CD4-positive, alpha-beta memory T cell (primary cell): ENCODE results near the gene UIMC1. TPM values are rescaled to one million over a fixed set of nuclear protein-coding genes. Genes with fewer than 3 reads are reported as not detected.
A peak's percentile ranks its signal among the peaks of the same experiment; 100 is the strongest.

ENCODE experiments used
- CTCF ChIA-PET: fragments of 350-600 bp; sonication (Branson Sonifier 250); formaldehyde crosslinking; loops from one replicate; lab custom pipeline; 2021; ENCODE audit warnings: inconsistent platforms; ENCODE audit not compliant: partially characterized antibody; lab: Charles Lee
- POLR2A ChIA-PET: fragments of 350-600 bp; sonication (Branson Sonifier 250); formaldehyde crosslinking; loops from one replicate; lab custom pipeline; 2021; ENCODE audit not compliant: partially characterized antibody; lab: Charles Lee
- DNase-seq, 5 donors: peaks; one replicate each; pipeline versions ENCODE4 v3.0.0 to v3.0.0-alpha.2; 2020 to 2022; ENCODE audit warnings: mixed read lengths in 1 of 5
- H3K27ac ChIP-seq: one replicate; pipeline ENCODE4 v1.7.0; 2013; ENCODE audit warnings: low read depth, low read length
- H3K27me3 ChIP-seq: 2 replicates; pipeline ENCODE4 v1.7.0; 2013; ENCODE audit warnings: mild to moderate bottlenecking, low read length, moderate library complexity; ENCODE audit not compliant: insufficient read depth
- H3K36me3 ChIP-seq: 2 replicates; pipeline ENCODE4 v1.7.0; 2013; ENCODE audit warnings: mild to moderate bottlenecking, low read length, moderate library complexity; ENCODE audit not compliant: insufficient read depth
- H3K4me1 ChIP-seq: 2 replicates; pipeline ENCODE4 v1.7.0; 2013; ENCODE audit warnings: mild to moderate bottlenecking, low read length, moderate library complexity; ENCODE audit not compliant: insufficient read depth
- H3K4me3 ChIP-seq, 2 donors: one replicate each; pipeline ENCODE4 v1.7.0; 2013; ENCODE audit warnings: low read length in 2 of 2, mild to moderate bottlenecking in 1 of 2
- H3K9me3 ChIP-seq, 2 donors: one replicate each; pipeline ENCODE4 v1.7.0; 2013; ENCODE audit warnings: low read length in 2 of 2, control low read depth in 1 of 2; ENCODE audit not compliant: control insufficient read depth in 1 of 2
- H3K27ac Mint-ChIP-seq, 7 donors: one replicate each; pipeline ENCODE4 v1.8.0; 2020 to 2021; ENCODE audit warnings: mixed read lengths in 7 of 7, mild to moderate bottlenecking in 6 of 7, inconsistent platforms in 3 of 7, moderate library complexity in 3 of 7
- H3K27me3 Mint-ChIP-seq, 2 donors: one replicate each; pipeline ENCODE4 v1.8.0; 2020 to 2021; ENCODE audit warnings: mixed read lengths in 2 of 2
- H3K36me3 Mint-ChIP-seq, 2 donors: one replicate each; pipeline ENCODE4 v1.8.0; 2020 to 2021; ENCODE audit warnings: mixed read lengths in 2 of 2, inconsistent platforms in 1 of 2, mild to moderate bottlenecking in 1 of 2
- H3K4me1 Mint-ChIP-seq, 4 donors: one replicate each; pipeline ENCODE4 v1.8.0; 2020 to 2021; ENCODE audit warnings: mixed read lengths in 4 of 4, mild to moderate bottlenecking in 1 of 4
- H3K4me3 Mint-ChIP-seq, 8 donors: one replicate each; pipeline ENCODE4 v1.8.0; 2020 to 2021; ENCODE audit warnings: mixed read lengths in 8 of 8, mild to moderate bottlenecking in 7 of 8, moderate library complexity in 6 of 8, inconsistent platforms in 3 of 8
- H3K9me3 Mint-ChIP-seq, 8 donors: one replicate each; pipeline ENCODE4 v1.8.0; 2020 to 2021; ENCODE audit warnings: mixed read lengths in 8 of 8, mild to moderate bottlenecking in 5 of 8, inconsistent platforms in 3 of 8, moderate library complexity in 1 of 8
- intact Hi-C: fragments of 100-400 bp; cut with micrococcal nuclease; formaldehyde crosslinking; loops from one replicate; pipeline ENCODE4 v1.15.1; 2023
- polyA plus RNA-seq, 2 donors: library from polyadenylated mRNA; unstranded; fragments of 300-500 nt; fragmentation: Illumina TruSeq; gene quantifications; one replicate each; pipeline ENCODE4 v1.2.3, GENCODE V29; 2021
- total RNA-seq, 2 experiments: library from RNA; stranded (reverse); gene quantifications; one replicate each; pipeline ENCODE4 v1.2.3, GENCODE V29; 2021

UIMC1 gene
- total and polyA plus RNA-seq, 4 experiments from 2014 or later = 16.7 to 61.7 (median 41.2) TPM

DNA sequence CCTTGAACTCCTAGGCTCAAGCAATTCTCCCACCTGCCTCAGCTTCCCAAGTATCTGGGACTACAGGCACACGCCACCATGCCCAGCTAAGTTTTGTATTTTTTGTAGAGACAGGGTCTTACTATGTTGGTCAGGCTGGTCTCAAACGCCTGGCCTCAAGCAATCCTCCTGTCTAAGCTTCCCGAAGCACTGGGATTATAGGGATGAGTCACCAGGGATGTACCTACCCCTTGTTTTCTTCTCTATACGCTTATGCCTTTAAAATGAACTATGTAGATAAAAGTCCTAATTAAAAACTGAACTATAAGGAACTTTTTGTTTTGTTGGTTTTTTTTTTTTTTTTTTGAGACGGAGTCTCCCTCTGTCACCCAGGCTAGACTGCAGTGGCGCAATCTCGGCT is 25.8 kb downstream of the UIMC1 start:
- peaks cover 22% of the 10 kb centered on the region for H3K36me3 ChIP-seq
- H3K9me3 ChIP-seq = no peaks in the 10 kb centered on the region
- H3K4me1 ChIP-seq = peaks cover 9% of the 10 kb centered on the region
- no peak overlapping the region for H3K27ac ChIP-seq
- no peak for DNase-seq
- peaks cover 0 to 2% (median 0%) of the 10 kb centered on the region in 8 donors for H3K9me3 Mint-ChIP-seq
- H3K36me3 Mint-ChIP-seq = peaks cover 18 to 32% of the 10 kb centered on the region in 2 donors
- peaks cover 10 to 16% (median 12%) of the 10 kb centered on the region in 4 donors for H3K4me1 Mint-ChIP-seq
- intact Hi-C loops = no loop called here
- H3K4me3 Mint-ChIP-seq = no peak overlapping the region
- peak overlapping the region in 1 of 7 donors; percentile 53 for H3K27ac Mint-ChIP-seq
- ChIA-PET CTCF (interaction anchor here (0.6 kb wide), 1 partner anchor 46 kb away, joined by 3 read pairs; no protein-coding TSS in a partner anchor), POLR2A (no interaction called here)
- H3K27me3 ChIP-seq = no peaks in the 10 kb centered on the region
- H3K27me3 Mint-ChIP-seq = no peaks in the 10 kb centered on the region
- no peak overlapping the region for H3K4me3 ChIP-seq

DNA sequence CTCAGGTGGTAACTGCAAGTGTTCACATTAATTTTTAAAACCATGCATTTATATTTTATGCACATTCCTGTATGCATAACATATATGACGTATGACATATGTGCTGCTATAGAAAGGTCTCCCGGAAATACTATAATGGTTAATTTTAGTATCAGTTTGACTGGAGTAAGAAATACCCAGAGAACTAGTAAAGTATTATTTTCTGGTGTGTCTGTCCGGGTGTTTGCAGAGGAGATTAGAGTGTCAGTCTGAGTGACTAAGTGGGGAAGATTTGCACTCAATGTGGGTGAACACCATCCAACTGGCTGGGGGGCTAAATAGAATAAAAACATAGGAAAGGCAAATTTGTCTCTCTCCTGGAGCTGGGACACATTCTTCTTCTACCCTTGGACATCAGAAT is 26.9 kb downstream of the UIMC1 start:
- POLR2A ChIA-PET = no interaction called here
- peaks cover 23 to 41% of the 10 kb centered on the region in 2 donors for H3K36me3 Mint-ChIP-seq
- CTCF ChIA-PET = no interaction called here

DNA sequence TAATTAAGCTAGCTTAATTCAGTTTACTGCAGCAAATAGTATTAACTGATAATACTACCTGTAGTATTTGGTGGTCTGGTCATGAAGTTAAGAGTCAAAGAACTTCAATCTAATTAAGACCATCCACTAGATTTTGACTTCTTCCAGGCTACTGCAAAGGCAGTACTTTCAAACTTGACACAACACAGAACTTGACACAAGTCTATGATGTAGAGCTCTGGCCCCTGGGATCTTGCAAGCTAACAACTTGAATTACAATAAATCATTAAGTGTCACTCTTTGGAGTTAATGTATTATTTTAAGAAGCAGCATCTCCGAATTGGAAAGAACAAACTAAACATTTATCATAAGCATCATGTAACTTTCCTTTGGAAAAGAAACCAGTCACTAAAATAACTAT is 40.9 kb downstream of the UIMC1 start:
- Histone ChIP-seq H3K4me3 (no peak overlapping the region), H3K27me3 (no peaks in the 10 kb centered on the region), H3K36me3 (peaks cover 28% of the 10 kb centered on the region), H3K9me3 (no peaks in the 10 kb centered on the region), H3K27ac (no peak overlapping the region), H3K4me1 (no peaks in the 10 kb centered on the region)
- Mint-ChIP-seq H3K4me1 (peaks cover 0 to 5% (median 3%) of the 10 kb centered on the region in 4 donors), H3K9me3 (no peaks in the 10 kb centered on the region), H3K27me3 (no peaks in the 10 kb centered on the region), H3K36me3 (peaks cover 21 to 38% of the 10 kb centered on the region in 2 donors), H3K27ac (peak overlapping the region in 1 of 7 donors; percentile 68), H3K4me3 (no peak overlapping the region)
- intact Hi-C loops = no loop called here
- DNase-seq = no peak
- POLR2A ChIA-PET = no interaction called here
- CTCF ChIA-PET = interaction anchor here (1.1 to 1.2 kb wide), 2 partner anchors 40 to 305 kb away, joined by 4 to 6 read pairs; no protein-coding TSS in a partner anchor

More for the DNA sequence above, 26.9 kb downstream of the UIMC1 start:
- intact Hi-C loops = no loop called here
- Histone ChIP-seq H3K36me3 (peaks cover 24% of the 10 kb centered on the region), H3K27ac (no peak overlapping the region), H3K27me3 (no peaks in the 10 kb centered on the region), H3K4me1 (no peaks in the 10 kb centered on the region), H3K9me3 (no peaks in the 10 kb centered on the region), H3K4me3 (no peak overlapping the region)
- peaks cover 0 to 2% (median 0%) of the 10 kb centered on the region in 8 donors for H3K9me3 Mint-ChIP-seq
- H3K27ac Mint-ChIP-seq = peak overlapping the region in 1 of 7 donors; percentile 61
- peaks cover 5 to 11% (median 8%) of the 10 kb centered on the region in 4 donors for H3K4me1 Mint-ChIP-seq
- no peak overlapping the region for H3K4me3 Mint-ChIP-seq
- no peak for DNase-seq
- no peaks in the 10 kb centered on the region for H3K27me3 Mint-ChIP-seq

- Histone ChIP-seq H3K9me3 (no peaks in the 10 kb centered on the region), H3K27ac (no peak overlapping the region), H3K27me3 (no peaks in the 10 kb centered on the region), H3K36me3 (peaks cover 14% of the 10 kb centered on the region), H3K4me3 (no peak overlapping the region), H3K4me1 (no peaks in the 10 kb centered on the region)
- Mint-ChIP-seq H3K27ac (no peak overlapping the region), H3K27me3 (no peaks in the 10 kb centered on the region), H3K4me1 (peaks cover 5 to 6% (median 6%) of the 10 kb centered on the region in 4 donors), H3K4me3 (no peak overlapping the region), H3K36me3 (peaks cover 24 to 33% of the 10 kb centered on the region in 2 donors), H3K9me3 (no peaks in the 10 kb centered on the region)
- POLR2A ChIA-PET = no interaction called here
- DNase-seq = peak in 4 of 5 donors; percentile 24 to 38 (median 31)
- CTCF ChIA-PET = interaction anchor here (0.6 to 4.7 kb wide), 3 partner anchors 238 to 386 kb away, joined by 3 to 41 read pairs (median 4); no protein-coding TSS in a partner anchor
- intact Hi-C loops = loop anchor here (2.0 kb wide), 1 partner anchor 298 kb away; no protein-coding TSS in a partner anchor
Observed at GRCh38 chr5:176959051-176959450, 47.5 kb downstream of the UIMC1 start.

DNA sequence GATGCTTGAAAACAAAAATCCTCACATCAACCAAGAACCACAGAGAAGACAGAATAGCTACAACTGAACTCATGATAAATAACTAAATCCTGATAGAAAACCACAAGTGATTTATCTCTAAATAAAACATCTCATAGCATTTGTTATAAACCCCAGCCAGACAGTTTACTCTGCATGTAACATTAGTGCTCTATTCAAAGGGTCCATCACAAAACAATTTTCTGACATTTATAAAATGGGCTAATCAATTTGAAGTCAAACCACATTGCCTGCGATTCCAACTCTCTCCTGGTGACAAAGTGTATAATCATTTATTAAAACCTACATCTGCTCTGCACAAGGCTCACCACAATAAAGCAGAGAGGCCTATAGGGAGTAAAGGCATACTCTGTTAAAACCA is 49.8 kb downstream of the UIMC1 start:
- Histone ChIP-seq H3K4me1 (no peaks in the 10 kb centered on the region), H3K4me3 (no peak overlapping the region), H3K27me3 (no peaks in the 10 kb centered on the region), H3K9me3 (no peaks in the 10 kb centered on the region), H3K27ac (no peak overlapping the region), H3K36me3 (peaks cover 16% of the 10 kb centered on the region)
- Mint-ChIP-seq H3K27me3 (no peaks in the 10 kb centered on the region), H3K4me3 (no peak overlapping the region), H3K4me1 (peaks cover 5 to 6% (median 6%) of the 10 kb centered on the region in 4 donors), H3K27ac (no peak overlapping the region), H3K36me3 (peaks cover 29 to 42% of the 10 kb centered on the region in 2 donors), H3K9me3 (no peaks in the 10 kb centered on the region)
- no peak for DNase-seq
- POLR2A ChIA-PET = interaction anchor here (1.2 kb wide), 1 partner anchor 299 kb away, joined by 3 read pairs; no protein-coding TSS in a partner anchor
- intact Hi-C loops = no loop called here
- CTCF ChIA-PET = interaction anchor here (1.5 to 4.7 kb wide), 2 partner anchors 11 to 297 kb away, joined by 6 to 41 read pairs; no protein-coding TSS in a partner anchor

DNA sequence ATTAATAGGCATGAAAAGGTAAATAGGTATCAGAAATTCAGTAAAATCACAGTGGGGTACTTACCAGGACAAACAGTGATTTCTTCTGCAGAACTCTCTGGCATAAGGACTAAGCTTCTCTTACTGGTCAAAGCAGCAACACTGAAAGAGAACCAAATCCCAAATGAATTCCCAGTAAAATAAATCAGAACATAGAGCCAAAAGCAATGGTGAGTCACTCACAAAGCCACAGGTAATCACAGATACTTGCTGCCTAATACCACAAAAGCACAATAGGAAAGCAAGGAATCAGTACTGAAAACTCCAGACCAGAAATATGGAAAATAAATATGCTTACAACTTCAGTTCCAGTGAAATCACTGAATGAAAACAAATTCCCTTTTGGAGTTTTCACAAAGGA is 50.7 kb downstream of the UIMC1 start:
- peaks cover 5 to 6% (median 6%) of the 10 kb centered on the region in 4 donors for H3K4me1 Mint-ChIP-seq
- Histone ChIP-seq H3K4me1 (no peaks in the 10 kb centered on the region), H3K27ac (no peak overlapping the region), H3K27me3 (no peaks in the 10 kb centered on the region), H3K4me3 (no peak overlapping the region), H3K9me3 (no peaks in the 10 kb centered on the region), H3K36me3 (peaks cover 20% of the 10 kb centered on the region)
- H3K9me3 Mint-ChIP-seq = no peaks in the 10 kb centered on the region
- H3K27ac Mint-ChIP-seq = peak overlapping the region in 2 of 7 donors; percentile 61 to 65
- ChIA-PET CTCF (no interaction called here), POLR2A (no interaction called here)
- no peak for DNase-seq
- H3K36me3 Mint-ChIP-seq = peaks cover 38 to 50% of the 10 kb centered on the region in 2 donors
- no peak overlapping the region for H3K4me3 Mint-ChIP-seq
- H3K27me3 Mint-ChIP-seq = no peaks in the 10 kb centered on the region
- intact Hi-C loops = no loop called here

DNA sequence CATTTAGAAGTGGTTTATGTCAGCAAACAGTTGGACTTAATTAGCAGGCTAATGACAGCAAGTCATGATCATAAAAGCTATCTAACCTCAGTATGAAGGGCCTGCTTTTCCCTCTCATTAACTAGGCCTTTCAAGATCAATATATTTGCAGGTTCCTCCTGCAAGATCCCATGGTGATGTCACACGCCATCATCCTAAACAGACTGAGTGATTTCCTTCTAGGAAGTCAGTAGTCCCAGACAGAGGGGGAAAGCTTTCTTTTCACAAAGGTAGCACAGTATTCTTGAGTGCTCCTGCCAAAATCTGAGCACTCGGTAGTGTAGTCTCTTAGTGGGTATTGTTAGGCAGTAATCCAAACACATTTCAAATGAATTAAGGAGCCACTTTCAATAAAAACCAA is 52.5 kb downstream of the UIMC1 start:
- CTCF ChIA-PET = interaction anchor here (0.9 kb wide), 1 partner anchor 293 kb away, joined by 3 read pairs; no protein-coding TSS in a partner anchor
- POLR2A ChIA-PET = no interaction called here
- no peak for DNase-seq
- H3K27me3 Mint-ChIP-seq = no peaks in the 10 kb centered on the region
- no peak overlapping the region for H3K27ac ChIP-seq
- H3K9me3 Mint-ChIP-seq = no peaks in the 10 kb centered on the region
- H3K4me3 Mint-ChIP-seq = no peak overlapping the region
- peaks cover 23% of the 10 kb centered on the region for H3K36me3 ChIP-seq
- intact Hi-C loops = no loop called here
- H3K4me1 Mint-ChIP-seq = peaks cover 2 to 5% (median 4%) of the 10 kb centered on the region in 4 donors
- H3K27ac Mint-ChIP-seq = no peak overlapping the region
- no peaks in the 10 kb centered on the region for H3K9me3 ChIP-seq
- no peaks in the 10 kb centered on the region for H3K27me3 ChIP-seq
- H3K4me1 ChIP-seq = no peaks in the 10 kb centered on the region
- H3K4me3 ChIP-seq = no peak overlapping the region
- H3K36me3 Mint-ChIP-seq = peaks cover 43 to 52% of the 10 kb centered on the region in 2 donors
